ENCODE data around the gene MED15.

GRCh38 chr22:20582171-20582511 lies 74.7 kb downstream of the MED15 start:
- TF ChIP-seq, protein P1, sequence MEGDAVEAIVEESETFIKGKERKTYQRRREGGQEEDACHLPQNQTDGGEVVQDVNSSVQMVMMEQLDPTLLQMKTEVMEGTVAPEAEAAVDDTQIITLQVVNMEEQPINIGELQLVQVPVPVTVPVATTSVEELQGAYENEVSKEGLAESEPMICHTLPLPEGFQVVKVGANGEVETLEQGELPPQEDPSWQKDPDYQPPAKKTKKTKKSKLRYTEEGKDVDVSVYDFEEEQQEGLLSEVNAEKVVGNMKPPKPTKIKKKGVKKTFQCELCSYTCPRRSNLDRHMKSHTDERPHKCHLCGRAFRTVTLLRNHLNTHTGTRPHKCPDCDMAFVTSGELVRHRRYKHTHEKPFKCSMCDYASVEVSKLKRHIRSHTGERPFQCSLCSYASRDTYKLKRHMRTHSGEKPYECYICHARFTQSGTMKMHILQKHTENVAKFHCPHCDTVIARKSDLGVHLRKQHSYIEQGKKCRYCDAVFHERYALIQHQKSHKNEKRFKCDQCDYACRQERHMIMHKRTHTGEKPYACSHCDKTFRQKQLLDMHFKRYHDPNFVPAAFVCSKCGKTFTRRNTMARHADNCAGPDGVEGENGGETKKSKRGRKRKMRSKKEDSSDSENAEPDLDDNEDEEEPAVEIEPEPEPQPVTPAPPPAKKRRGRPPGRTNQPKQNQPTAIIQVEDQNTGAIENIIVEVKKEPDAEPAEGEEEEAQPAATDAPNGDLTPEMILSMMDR (conservative IDR thresholded peaks at IDR 0.05; ENCODE audit: low read depth in 2 of 2) = no peak
- no peak for TF ChIP-seq EZH2phosphoT487 (IDR thresholded peaks at IDR 0.05; ENCODE audit: unreplicated experiment)
